ENCODE results near the gene NUP93. TPM values are rescaled to one million over a fixed set of nuclear protein-coding genes. Genes with fewer than 3 reads are reported as not detected.

Gene NUP93
- total RNA-seq, 1 experiment from 2014 or later: 144 TPM

DNA sequence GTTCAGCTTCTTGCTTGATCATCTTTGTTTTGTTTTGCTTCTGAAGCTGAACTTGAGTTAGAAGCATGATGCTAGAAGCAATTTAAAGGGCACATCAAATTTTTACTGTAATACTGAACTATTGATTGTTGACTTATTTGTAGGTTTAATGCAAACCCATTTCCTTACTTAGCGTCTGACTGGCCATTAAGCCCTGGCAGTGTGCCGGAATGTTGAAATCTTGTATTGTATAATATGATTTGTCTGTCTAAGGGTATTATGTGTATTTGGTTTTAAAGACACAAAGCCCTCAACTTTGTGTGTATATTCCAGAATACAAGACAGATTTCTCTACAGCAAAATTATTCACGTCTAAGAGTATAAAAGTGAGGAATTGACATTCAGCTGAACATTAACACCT, 39.7 kb downstream of the NUP93 start:
- no TSS peak for BruUV-seq (replicated peaks)
- Histone ChIP-seq H3K9ac (ENCODE audit: low read length) (no peak overlapping the region), H3K9me3 (ENCODE audit: control insufficient read depth in 1 of 2, insufficient read depth in 1 of 2, low read depth in 1 of 2, low read length in 2 of 2) (no peaks in the 10 kb centered on the region), H4K20me1 (ENCODE audit: insufficient read depth) (peaks cover 6% of the 10 kb centered on the region; the same call in 1 of the 2 replicates), H3K9me2 (ENCODE audit: insufficient read depth) (no peaks in the 10 kb centered on the region), H3K27me3 (ENCODE audit: insufficient read depth, low read length) (no peaks in the 10 kb centered on the region), H2AFZ (ENCODE audit: low read depth, low read length, poor library complexity, severe bottlenecking) (no peak overlapping the region), H3K27ac (ENCODE audit: low read depth, low read length) (no peak overlapping the region), H3K4me2 (ENCODE audit: low read length) (no peak overlapping the region), H3K4me1 (ENCODE audit: control insufficient read depth in 1 of 2, insufficient read depth in 2 of 2, low read length in 2 of 2) (no peaks in the 10 kb centered on the region), H3K4me3 (replicated peaks in 1 of 2; ENCODE audit: low read depth in 1 of 2, low read length in 2 of 2) (no peak overlapping the region), H3K36me3 (ENCODE audit: control insufficient read depth in 1 of 2, insufficient read depth in 2 of 2, low read length in 2 of 2) (peaks cover 0 to 4% of the 10 kb centered on the region in 2 experiments; a peak in 2 of 4 replicates), H3K79me2 (ENCODE audit: insufficient read depth, low read length) (peaks cover 66% of the 10 kb centered on the region)
- ATAC-seq (no peak), DNase-seq (ENCODE audit: low read depth, low spot score) (no peak)
- ChIA-PET POLR2A (no interaction called here), RAD21 (ENCODE audit: low non-redundant PET in 1 of 2, low total read pairs in 2 of 2, uncharacterized antibody in 2 of 2, unreplicated experiment in 2 of 2) (no interaction called here), CTCF (no interaction called here)
- TF ChIP-seq JUND (IDR thresholded peaks at IDR 0.05) (no peak), CEBPB (IDR thresholded peaks at IDR 0.05; ENCODE audit: low read depth) (no peak), TCF7L2 (IDR thresholded peaks at IDR 0.05; ENCODE audit: borderline replicate concordance, extremely low read depth, insufficient read depth, insufficient read length) (no peak), EZH2 (IDR thresholded peaks at IDR 0.05) (no peak), SRF (IDR thresholded peaks at IDR 0.05; ENCODE audit: low read depth) (no peak)
- TF ChIP-seq, protein P1, sequence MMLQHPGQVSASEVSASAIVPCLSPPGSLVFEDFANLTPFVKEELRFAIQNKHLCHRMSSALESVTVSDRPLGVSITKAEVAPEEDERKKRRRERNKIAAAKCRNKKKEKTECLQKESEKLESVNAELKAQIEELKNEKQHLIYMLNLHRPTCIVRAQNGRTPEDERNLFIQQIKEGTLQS (IDR thresholded peaks at IDR 0.05): no peak
- intact Hi-C loops (cut with micrococcal nuclease): no loop called here

DNA sequence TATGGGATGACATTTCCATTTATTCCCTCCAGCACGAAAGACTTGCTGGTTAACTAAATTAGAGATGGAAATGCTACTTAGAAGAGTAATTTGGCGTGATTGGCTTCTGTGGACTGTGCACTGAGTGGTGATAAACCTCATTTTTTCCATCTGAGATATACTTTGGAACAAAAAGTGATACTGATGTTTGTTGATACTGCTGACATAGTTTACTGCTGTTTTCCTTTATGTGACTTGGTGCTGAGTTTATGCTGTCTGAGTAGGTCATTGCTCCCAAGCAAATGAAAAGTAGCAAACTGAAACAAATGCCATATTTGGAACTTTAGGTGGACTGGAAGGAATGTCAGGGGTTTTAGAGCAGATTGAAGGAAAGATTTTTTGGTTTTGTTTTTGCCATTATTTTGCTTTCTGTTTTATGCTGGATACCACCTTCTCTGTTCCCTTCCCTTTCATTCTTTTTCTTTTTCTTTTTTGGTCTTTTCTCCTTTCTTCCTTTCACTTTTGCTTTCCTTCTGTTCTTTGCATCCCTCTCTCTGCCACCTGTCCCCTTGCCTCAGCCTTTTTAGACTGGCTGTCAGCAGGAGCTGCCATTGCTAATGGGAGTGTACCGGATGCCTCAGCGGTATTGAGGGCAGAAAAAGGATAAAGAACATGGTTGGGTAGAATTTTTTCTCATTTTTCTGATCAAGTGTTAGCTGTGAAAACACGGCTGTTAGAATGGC, 41.8 kb downstream of the NUP93 start:
- CTCF ChIA-PET: no interaction called here
- H3K27ac ChIP-seq (ENCODE audit: low read depth, low read length): no peak overlapping the region
- intact Hi-C loops (cut with micrococcal nuclease): no loop called here
- H3K36me3 ChIP-seq (ENCODE audit: control insufficient read depth in 1 of 2, insufficient read depth in 2 of 2, low read length in 2 of 2): no peaks in the 10 kb centered on the region
- no peak for ATAC-seq
- H3K4me1 ChIP-seq (ENCODE audit: control insufficient read depth in 1 of 2, insufficient read depth in 2 of 2, low read length in 2 of 2): no peaks in the 10 kb centered on the region
- RAD21 ChIA-PET (ENCODE audit: low non-redundant PET in 1 of 2, low total read pairs in 2 of 2, uncharacterized antibody in 2 of 2, unreplicated experiment in 2 of 2): no interaction called here
- H3K9me3 ChIP-seq (ENCODE audit: control insufficient read depth in 1 of 2, insufficient read depth in 1 of 2, low read depth in 1 of 2, low read length in 2 of 2): no peaks in the 10 kb centered on the region
- no peak overlapping the region for H3K4me3 ChIP-seq (replicated peaks in 1 of 2; ENCODE audit: low read depth in 1 of 2, low read length in 2 of 2)
- peaks cover 74% of the 10 kb centered on the region for H3K79me2 ChIP-seq (ENCODE audit: insufficient read depth, low read length)
- no peaks in the 10 kb centered on the region for H3K9me2 ChIP-seq (ENCODE audit: insufficient read depth)
- no peak overlapping the region for H3K4me2 ChIP-seq (ENCODE audit: low read length)
- DNase-seq (ENCODE audit: low read depth, low spot score): no peak
- no peaks in the 10 kb centered on the region for H3K27me3 ChIP-seq (ENCODE audit: insufficient read depth, low read length)
- POLR2A ChIA-PET: no interaction called here
- peaks cover 12% of the 10 kb centered on the region; the same call in 1 of the 2 replicates for H4K20me1 ChIP-seq (ENCODE audit: insufficient read depth)
- H2AFZ ChIP-seq (ENCODE audit: low read depth, low read length, poor library complexity, severe bottlenecking): no peak overlapping the region
- TF ChIP-seq, protein P2, sequence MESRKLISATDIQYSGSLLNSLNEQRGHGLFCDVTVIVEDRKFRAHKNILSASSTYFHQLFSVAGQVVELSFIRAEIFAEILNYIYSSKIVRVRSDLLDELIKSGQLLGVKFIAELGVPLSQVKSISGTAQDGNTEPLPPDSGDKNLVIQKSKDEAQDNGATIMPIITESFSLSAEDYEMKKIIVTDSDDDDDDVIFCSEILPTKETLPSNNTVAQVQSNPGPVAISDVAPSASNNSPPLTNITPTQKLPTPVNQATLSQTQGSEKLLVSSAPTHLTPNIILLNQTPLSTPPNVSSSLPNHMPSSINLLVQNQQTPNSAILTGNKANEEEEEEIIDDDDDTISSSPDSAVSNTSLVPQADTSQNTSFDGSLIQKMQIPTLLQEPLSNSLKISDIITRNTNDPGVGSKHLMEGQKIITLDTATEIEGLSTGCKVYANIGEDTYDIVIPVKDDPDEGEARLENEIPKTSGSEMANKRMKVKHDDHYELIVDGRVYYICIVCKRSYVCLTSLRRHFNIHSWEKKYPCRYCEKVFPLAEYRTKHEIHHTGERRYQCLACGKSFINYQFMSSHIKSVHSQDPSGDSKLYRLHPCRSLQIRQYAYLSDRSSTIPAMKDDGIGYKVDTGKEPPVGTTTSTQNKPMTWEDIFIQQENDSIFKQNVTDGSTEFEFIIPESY (IDR thresholded peaks at IDR 0.05; ENCODE audit: extremely low read depth, insufficient replicate concordance, low read length): no peak
- TF ChIP-seq ELF1 (IDR thresholded peaks at IDR 0.05; ENCODE audit: borderline replicate concordance, low read depth): no peak
- TF ChIP-seq, protein P3, sequence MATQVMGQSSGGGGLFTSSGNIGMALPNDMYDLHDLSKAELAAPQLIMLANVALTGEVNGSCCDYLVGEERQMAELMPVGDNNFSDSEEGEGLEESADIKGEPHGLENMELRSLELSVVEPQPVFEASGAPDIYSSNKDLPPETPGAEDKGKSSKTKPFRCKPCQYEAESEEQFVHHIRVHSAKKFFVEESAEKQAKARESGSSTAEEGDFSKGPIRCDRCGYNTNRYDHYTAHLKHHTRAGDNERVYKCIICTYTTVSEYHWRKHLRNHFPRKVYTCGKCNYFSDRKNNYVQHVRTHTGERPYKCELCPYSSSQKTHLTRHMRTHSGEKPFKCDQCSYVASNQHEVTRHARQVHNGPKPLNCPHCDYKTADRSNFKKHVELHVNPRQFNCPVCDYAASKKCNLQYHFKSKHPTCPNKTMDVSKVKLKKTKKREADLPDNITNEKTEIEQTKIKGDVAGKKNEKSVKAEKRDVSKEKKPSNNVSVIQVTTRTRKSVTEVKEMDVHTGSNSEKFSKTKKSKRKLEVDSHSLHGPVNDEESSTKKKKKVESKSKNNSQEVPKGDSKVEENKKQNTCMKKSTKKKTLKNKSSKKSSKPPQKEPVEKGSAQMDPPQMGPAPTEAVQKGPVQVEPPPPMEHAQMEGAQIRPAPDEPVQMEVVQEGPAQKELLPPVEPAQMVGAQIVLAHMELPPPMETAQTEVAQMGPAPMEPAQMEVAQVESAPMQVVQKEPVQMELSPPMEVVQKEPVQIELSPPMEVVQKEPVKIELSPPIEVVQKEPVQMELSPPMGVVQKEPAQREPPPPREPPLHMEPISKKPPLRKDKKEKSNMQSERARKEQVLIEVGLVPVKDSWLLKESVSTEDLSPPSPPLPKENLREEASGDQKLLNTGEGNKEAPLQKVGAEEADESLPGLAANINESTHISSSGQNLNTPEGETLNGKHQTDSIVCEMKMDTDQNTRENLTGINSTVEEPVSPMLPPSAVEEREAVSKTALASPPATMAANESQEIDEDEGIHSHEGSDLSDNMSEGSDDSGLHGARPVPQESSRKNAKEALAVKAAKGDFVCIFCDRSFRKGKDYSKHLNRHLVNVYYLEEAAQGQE (IDR thresholded peaks at IDR 0.05; ENCODE audit: low read depth): no peak
- no peak for TF ChIP-seq SRF (IDR thresholded peaks at IDR 0.05; ENCODE audit: low read depth)
- TF ChIP-seq JUND (IDR thresholded peaks at IDR 0.05): no peak
- H3K9ac ChIP-seq (ENCODE audit: low read length): no peak overlapping the region
- no TSS peak for BruUV-seq (replicated peaks)

Data from HCT116 (cell line).